RWPE2 (cell line): ENCODE measurements around the gene ZNF331.
A peak's percentile ranks its signal among the peaks of the same experiment; 100 is the strongest.
"Not testable (repeated sequence)": the region's sequence is repeated elsewhere in the genome, so short reads cannot be mapped to it uniquely, and the experiment has no call there.

ENCODE experiments used
- ATAC-seq: fragments of 200-7000 bp; cut with Tn5 transposase; 3 replicates; pipeline ENCODE4 v1.9.1; 2021; ENCODE audit warnings: low read depth
- DNase-seq: peaks from one replicate; pipeline ENCODE4 v3.0.0-alpha.2; 2020; ENCODE audit warnings: low spot score
- H3K27ac ChIP-seq: fragments of 450-650 bp; 2 replicates; pipeline ENCODE4 v1.5.1; 2017; ENCODE audit warnings: mild to moderate bottlenecking; ENCODE audit not compliant: poor library complexity, severe bottlenecking
- H3K27me3 ChIP-seq: fragments of 250-450 bp; sonication (Bioruptor Pico); 2 replicates; pipeline ENCODE4 v1.5.1; 2021; ENCODE audit warnings: mild to moderate bottlenecking, moderate library complexity; ENCODE audit not compliant: insufficient read depth, poor library complexity, severe bottlenecking
- H3K36me3 ChIP-seq: fragments of 250-450 bp; sonication (Bioruptor Pico); 2 replicates; pipeline ENCODE4 v1.5.1; 2020; ENCODE audit warnings: low read depth, mild to moderate bottlenecking, moderate library complexity
- H3K4me1 ChIP-seq: fragments of 250-450 bp; sonication (Bioruptor Pico); 2 replicates; pipeline ENCODE4 v1.5.1; 2021; ENCODE audit warnings: mild to moderate bottlenecking, moderate library complexity; ENCODE audit not compliant: insufficient read depth, poor library complexity, severe bottlenecking
- H3K4me3 ChIP-seq: fragments of 250-450 bp; sonication (Bioruptor Pico); 2 replicates; pipeline ENCODE4 v1.5.1; 2021; ENCODE audit warnings: mild to moderate bottlenecking, moderate library complexity; ENCODE audit not compliant: severe bottlenecking
- H3K9me3 ChIP-seq: fragments of 250-450 bp; sonication (Bioruptor Pico); 2 replicates; pipeline ENCODE4 v1.5.1; 2021; ENCODE audit warnings: mild to moderate bottlenecking, moderate library complexity; ENCODE audit not compliant: severe bottlenecking
- TF ChIP-seq, protein P1 (sequence below): fragments of 450-650 bp; IDR thresholded peaks from one replicate; pipeline ENCODE4 v1.5.1; 2017; ENCODE audit warnings: mild to moderate bottlenecking, moderate library complexity; ENCODE audit not compliant: poor library complexity, severe bottlenecking

ZNF331 gene

DNA sequence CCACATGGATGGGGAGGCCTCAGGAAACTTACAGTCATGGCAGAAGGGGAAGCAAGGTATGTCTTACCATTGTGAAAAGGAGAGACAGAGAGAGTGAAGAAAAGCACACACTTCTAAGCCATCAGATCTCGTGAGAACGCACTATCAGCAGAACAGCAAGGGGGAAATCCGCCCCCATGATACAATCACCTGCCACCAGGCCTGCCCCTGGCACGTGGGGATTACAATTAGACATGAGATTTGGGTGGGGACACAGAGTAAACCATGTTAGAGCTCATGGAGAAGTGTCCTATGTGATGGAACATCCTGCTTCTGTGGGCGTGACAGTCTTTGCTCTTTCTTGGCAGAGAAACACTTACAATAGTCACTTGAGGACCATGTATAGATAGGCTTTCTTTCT lies 28.1 kb upstream of the ZNF331 start:
- TF ChIP-seq, protein P1, sequence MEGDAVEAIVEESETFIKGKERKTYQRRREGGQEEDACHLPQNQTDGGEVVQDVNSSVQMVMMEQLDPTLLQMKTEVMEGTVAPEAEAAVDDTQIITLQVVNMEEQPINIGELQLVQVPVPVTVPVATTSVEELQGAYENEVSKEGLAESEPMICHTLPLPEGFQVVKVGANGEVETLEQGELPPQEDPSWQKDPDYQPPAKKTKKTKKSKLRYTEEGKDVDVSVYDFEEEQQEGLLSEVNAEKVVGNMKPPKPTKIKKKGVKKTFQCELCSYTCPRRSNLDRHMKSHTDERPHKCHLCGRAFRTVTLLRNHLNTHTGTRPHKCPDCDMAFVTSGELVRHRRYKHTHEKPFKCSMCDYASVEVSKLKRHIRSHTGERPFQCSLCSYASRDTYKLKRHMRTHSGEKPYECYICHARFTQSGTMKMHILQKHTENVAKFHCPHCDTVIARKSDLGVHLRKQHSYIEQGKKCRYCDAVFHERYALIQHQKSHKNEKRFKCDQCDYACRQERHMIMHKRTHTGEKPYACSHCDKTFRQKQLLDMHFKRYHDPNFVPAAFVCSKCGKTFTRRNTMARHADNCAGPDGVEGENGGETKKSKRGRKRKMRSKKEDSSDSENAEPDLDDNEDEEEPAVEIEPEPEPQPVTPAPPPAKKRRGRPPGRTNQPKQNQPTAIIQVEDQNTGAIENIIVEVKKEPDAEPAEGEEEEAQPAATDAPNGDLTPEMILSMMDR: no peak
- Histone ChIP-seq H3K4me3 (no peak overlapping the region), H3K36me3 (no peaks in the 10 kb centered on the region), H3K27me3 (no peaks in the 10 kb centered on the region), H3K27ac (no peak overlapping the region), H3K9me3 (no peaks in the 10 kb centered on the region), H3K4me1 (no peaks in the 10 kb centered on the region)
- no peak for ATAC-seq
- DNase-seq: no peak

DNA sequence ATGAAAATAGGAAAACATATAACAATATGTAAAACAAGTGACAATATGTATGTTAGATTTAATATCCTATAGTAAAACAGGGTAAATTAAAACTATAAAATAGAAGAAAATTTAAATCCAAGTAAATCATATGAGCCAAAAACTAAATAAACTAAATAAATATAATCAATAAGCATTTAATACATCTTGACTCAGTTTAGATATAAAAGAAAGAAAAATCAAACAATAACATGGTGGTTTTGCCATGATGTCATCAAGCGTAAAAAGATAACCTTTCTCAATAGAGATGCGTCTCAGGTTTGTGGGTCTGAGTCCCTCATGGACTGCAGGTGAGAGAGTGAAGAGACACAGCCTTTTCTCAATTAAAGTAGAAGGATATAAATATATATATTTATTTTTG lies 26.6 kb upstream of the ZNF331 start:
- Histone ChIP-seq H3K9me3 (no peaks in the 10 kb centered on the region), H3K27ac (no peak overlapping the region), H3K4me1 (no peaks in the 10 kb centered on the region), H3K4me3 (no peak overlapping the region), H3K27me3 (no peaks in the 10 kb centered on the region), H3K36me3 (no peaks in the 10 kb centered on the region)
- DNase-seq (no peak), ATAC-seq (no peak)
- TF ChIP-seq, protein P1: no peak

DNA sequence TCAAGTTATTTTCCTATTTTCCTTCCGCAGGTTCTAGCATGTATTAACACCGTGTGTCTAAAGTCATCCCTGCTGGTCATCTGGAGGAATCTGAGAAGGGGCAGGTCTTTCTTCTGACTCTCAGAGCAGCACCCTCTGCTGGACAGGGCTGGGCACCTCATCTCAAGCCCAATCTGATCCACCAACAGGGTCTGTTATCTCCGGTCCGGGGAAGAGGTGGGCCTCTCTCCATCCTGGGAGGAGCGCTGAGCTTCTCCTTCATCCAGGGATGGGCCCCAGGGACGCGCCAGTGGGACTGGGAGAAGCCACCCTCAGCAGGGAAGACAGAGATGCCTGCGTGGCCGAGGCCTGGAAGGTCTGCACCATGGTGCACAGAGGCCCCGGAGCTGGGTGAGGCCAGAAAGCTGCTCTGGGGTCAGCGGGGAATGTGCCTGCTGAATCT lies 26.0 kb upstream of the ZNF331 start:
- Histone ChIP-seq H3K36me3 (no peaks in the 10 kb centered on the region), H3K9me3 (no peaks in the 10 kb centered on the region), H3K27me3 (no peaks in the 10 kb centered on the region), H3K27ac (no peak overlapping the region), H3K4me1 (no peaks in the 10 kb centered on the region), H3K4me3 (no peak overlapping the region)
- TF ChIP-seq, protein P1: peak; percentile 67
- DNase-seq (no peak), ATAC-seq (peak; percentile 75)

DNA sequence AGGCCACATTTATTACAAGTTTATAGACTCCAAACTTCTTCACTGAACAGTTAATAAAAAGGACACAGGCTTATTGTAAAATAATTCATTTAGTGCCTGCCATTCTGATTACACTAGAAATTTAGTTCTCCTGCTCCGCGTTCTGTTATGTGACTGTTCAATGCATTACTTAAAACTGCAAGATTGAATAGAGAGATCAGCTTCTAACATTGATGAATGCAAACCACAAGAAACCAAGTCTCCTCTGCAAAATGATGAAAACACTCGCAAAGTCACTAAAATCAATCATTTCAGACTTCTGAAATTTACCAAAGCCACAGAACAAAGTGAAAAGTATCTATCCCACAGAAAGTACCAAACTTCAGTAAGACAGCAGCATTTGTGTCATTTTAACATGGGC lies 22.9 kb upstream of the ZNF331 start:
- ATAC-seq, H3K27me3 ChIP-seq, H3K36me3 ChIP-seq, H3K4me3 ChIP-seq, H3K9me3 ChIP-seq, H3K4me1 ChIP-seq, H3K27ac ChIP-seq, DNase-seq: not testable (repeated sequence)

DNA sequence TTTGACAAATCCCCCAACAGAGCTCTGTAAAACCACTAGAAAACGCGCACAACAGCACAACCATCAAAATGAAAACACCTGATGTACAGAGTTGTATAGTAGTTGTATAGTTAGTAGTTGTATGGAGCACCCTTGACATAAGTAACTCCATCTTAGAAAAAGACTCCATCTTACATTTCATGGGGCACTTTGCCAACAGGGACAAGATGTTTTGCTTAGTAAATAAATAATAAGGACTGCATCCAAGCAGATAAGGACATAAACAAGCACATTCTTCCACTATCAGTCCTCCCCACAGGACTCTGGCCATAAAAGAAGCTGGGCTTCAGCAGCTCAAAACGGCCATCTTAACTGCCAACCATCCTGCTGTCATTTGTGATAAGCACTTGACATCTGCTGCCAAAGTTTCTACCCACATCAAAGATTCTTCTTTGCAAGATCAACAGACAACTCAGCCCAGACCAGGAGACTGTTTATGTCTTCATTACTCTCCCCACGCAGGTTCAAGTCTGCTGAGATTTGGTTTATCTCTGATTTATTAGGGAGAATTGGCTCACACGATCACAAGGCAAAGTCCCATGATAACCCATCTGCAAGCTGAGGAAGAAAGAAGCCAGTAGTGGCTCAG lies 20.7 kb upstream of the ZNF331 start:
- H3K4me3 ChIP-seq: no peak overlapping the region
- ATAC-seq (no peak), DNase-seq (no peak)
- H3K27ac ChIP-seq: no peak overlapping the region
- H3K27me3 ChIP-seq: no peaks in the 10 kb centered on the region
- H3K9me3 ChIP-seq: no peaks in the 10 kb centered on the region
- no peaks in the 10 kb centered on the region for H3K36me3 ChIP-seq
- no peaks in the 10 kb centered on the region for H3K4me1 ChIP-seq
- TF ChIP-seq, protein P1: no peak
